H9 (cell line): ENCODE data around the gene ETNK2. TPM values are rescaled to one million over a fixed set of nuclear protein-coding genes. Genes with fewer than 3 reads are reported as not detected.
A peak's percentile ranks its signal among the peaks of the same experiment; 100 is the strongest.

ENCODE experiments used
- DNase-seq: peaks from one replicate; pipeline ENCODE4 v3.0.0-alpha.2; 2017
- H2AFZ ChIP-seq: one replicate; pipeline ENCODE4 v1.6.1; 2013; ENCODE audit warnings: mild to moderate bottlenecking, low read length, control low read depth, moderate library complexity
- H2AK5ac ChIP-seq: 2 replicates; pipeline ENCODE4 v1.6.1; 2013; ENCODE audit warnings: low read length, control low read depth, mixed read lengths; ENCODE audit not compliant: insufficient read length
- H2BK120ac ChIP-seq: one replicate; pipeline ENCODE4 v1.6.1; 2013; ENCODE audit warnings: low read depth, mild to moderate bottlenecking, low read length, control low read depth, inconsistent platforms; ENCODE audit not compliant: poor library complexity, severe bottlenecking
- H2BK12ac ChIP-seq: 2 replicates; pipeline ENCODE4 v1.6.1; 2013; ENCODE audit warnings: low read length, control low read depth, mixed read lengths, low read depth; ENCODE audit not compliant: insufficient read length
- H2BK15ac ChIP-seq: 2 replicates; pipeline ENCODE4 v1.6.1; 2013; ENCODE audit warnings: low read depth, low read length, control low read depth
- H2BK20ac ChIP-seq: one replicate; pipeline ENCODE4 v1.6.1; 2013; ENCODE audit warnings: low read depth, mild to moderate bottlenecking, low read length, control low read depth, inconsistent platforms; ENCODE audit not compliant: poor library complexity, severe bottlenecking
- H2BK5ac ChIP-seq: 2 replicates; pipeline ENCODE4 v1.6.1; 2013; ENCODE audit warnings: low read length, control low read depth, mixed read lengths; ENCODE audit not compliant: insufficient read length
- H3K14ac ChIP-seq: 2 replicates; pipeline ENCODE4 v1.6.1; 2013; ENCODE audit warnings: low read length, control low read depth; ENCODE audit not compliant: insufficient read depth
- H3K18ac ChIP-seq: 2 replicates; pipeline ENCODE4 v1.6.1; 2013; ENCODE audit warnings: low read depth, mild to moderate bottlenecking, mixed read lengths, low read length, control low read depth; ENCODE audit not compliant: insufficient read length
- H3K23ac ChIP-seq: 2 replicates; pipeline ENCODE4 v1.6.1; 2013; ENCODE audit warnings: low read length, control low read depth, mixed read lengths, low read depth; ENCODE audit not compliant: insufficient read length
- H3K23me2 ChIP-seq: 2 replicates; pipeline ENCODE4 v1.6.1; 2013; ENCODE audit warnings: low read depth, mild to moderate bottlenecking, mixed read lengths, low read length, control low read depth; ENCODE audit not compliant: insufficient read length, poor library complexity, severe bottlenecking
- H3K27ac ChIP-seq: 2 replicates; pipeline ENCODE4 v1.5.1; 2013; ENCODE audit warnings: low read length, control low read depth, mixed read lengths, low read depth; ENCODE audit not compliant: insufficient read length
- H3K27me3 ChIP-seq: 2 replicates; pipeline ENCODE4 v1.6.1; 2013; ENCODE audit warnings: low read length, control low read depth, inconsistent platforms; ENCODE audit not compliant: insufficient read depth
- H3K4ac ChIP-seq: 2 replicates; pipeline ENCODE4 v1.6.1; 2013; ENCODE audit warnings: low read depth, mild to moderate bottlenecking, control low read depth, inconsistent platforms, low read length, moderate library complexity
- H3K4me1 ChIP-seq: 2 replicates; pipeline ENCODE4 v1.6.1; 2013; ENCODE audit warnings: low read length, control low read depth, inconsistent platforms; ENCODE audit not compliant: insufficient read depth
- H3K4me2 ChIP-seq: 2 replicates; pipeline ENCODE4 v1.6.1; 2013; ENCODE audit warnings: low read length, control low read depth, mixed read lengths; ENCODE audit not compliant: insufficient read length, insufficient read depth
- H3K56ac ChIP-seq: 2 replicates; pipeline ENCODE4 v1.6.1; 2013; ENCODE audit warnings: low read depth, mild to moderate bottlenecking, mixed read lengths, low read length, control low read depth; ENCODE audit not compliant: insufficient read length
- H3K79me1 ChIP-seq: 2 replicates; pipeline ENCODE4 v1.6.1; 2013; ENCODE audit warnings: low read depth, mild to moderate bottlenecking, moderate library complexity, low read length, control low read depth, inconsistent platforms; ENCODE audit not compliant: insufficient read depth, poor library complexity, severe bottlenecking
- H3K79me2 ChIP-seq: 2 replicates; pipeline ENCODE4 v1.6.1; 2013; ENCODE audit warnings: low read length, control low read depth, inconsistent platforms; ENCODE audit not compliant: insufficient read depth
- H3K9ac ChIP-seq: 2 replicates; pipeline ENCODE4 v1.6.1; 2013; ENCODE audit warnings: low read length, control low read depth, mixed read lengths; ENCODE audit not compliant: insufficient read length; ENCODE audit errors: extremely low read depth
- H3K9me3 ChIP-seq: one replicate; pipeline ENCODE4 v1.6.1; 2013; ENCODE audit warnings: low read depth, low read length, inconsistent platforms; ENCODE audit not compliant: control insufficient read depth
- H3T11ph ChIP-seq: one replicate; pipeline ENCODE4 v1.6.1; 2013; ENCODE audit warnings: mild to moderate bottlenecking, low read length, control low read depth, inconsistent platforms
- H4K20me1 ChIP-seq: one replicate; pipeline ENCODE4 v1.6.1; 2013; ENCODE audit not compliant: control insufficient read depth, insufficient read length, insufficient read depth
- H4K5ac ChIP-seq: 2 replicates; pipeline ENCODE4 v1.6.1; 2013; ENCODE audit warnings: low read depth, mild to moderate bottlenecking, mixed read lengths, low read length, control low read depth; ENCODE audit not compliant: insufficient read length
- H4K8ac ChIP-seq: replicated peaks from 2 replicates; pipeline ENCODE4 v1.6.1; 2013; ENCODE audit warnings: low read length, control low read depth, mixed read lengths, low read depth; ENCODE audit not compliant: insufficient read length
- H4K91ac ChIP-seq: 2 replicates; pipeline ENCODE4 v1.6.1; 2013; ENCODE audit warnings: low read depth, mild to moderate bottlenecking, moderate library complexity, mixed read lengths, low read length, control low read depth; ENCODE audit not compliant: insufficient read length
- H3K27ac Mint-ChIP-seq, 3 experiments: 2 replicates in 2 of 3; 3 replicates in 1 of 3; pipeline ENCODE4 v1.8.0; 2020 to 2021; ENCODE audit warnings: mixed read lengths in 3 of 3, mild to moderate bottlenecking in 1 of 3, moderate library complexity in 1 of 3
- H3K27me3 Mint-ChIP-seq: 2 replicates; pipeline ENCODE4 v1.8.0; 2021; ENCODE audit warnings: low read depth, mild to moderate bottlenecking, moderate library complexity, mixed read lengths
- H3K36me3 Mint-ChIP-seq, 3 experiments: 2 replicates in 2 of 3; 3 replicates in 1 of 3; pipeline ENCODE4 v1.8.0; 2020 to 2021; ENCODE audit warnings: low read depth in 3 of 3, mixed read lengths in 3 of 3; ENCODE audit not compliant: insufficient read depth in 1 of 3
- H3K4me1 Mint-ChIP-seq, 2 experiments: 2 replicates each; pipeline ENCODE4 v1.8.0; 2020; ENCODE audit warnings: mixed read lengths in 2 of 2
- H3K4me3 Mint-ChIP-seq, 2 experiments: 2 replicates in 1 of 2; 3 replicates in 1 of 2; pipeline ENCODE4 v1.8.0; 2020 to 2021; ENCODE audit warnings: mild to moderate bottlenecking in 2 of 2, mixed read lengths in 2 of 2, moderate library complexity in 1 of 2
- H3K9me3 Mint-ChIP-seq, 2 experiments: 2 replicates in 1 of 2; 3 replicates in 1 of 2; pipeline ENCODE4 v1.8.0; 2020; ENCODE audit warnings: mild to moderate bottlenecking in 2 of 2, mixed read lengths in 2 of 2, moderate library complexity in 1 of 2
- WGBS: extraction: QIAGEN DNeasy Blood & Tissue Kit; methylation state at CpG from one replicate; pipeline ENCODE4 v1.1.7; 2013; ENCODE audit warnings: missing lambda C conversion rate, low lambda C conversion rate, mixed read lengths; ENCODE audit not compliant: insufficient read length; ENCODE audit errors: extremely low coverage; 5-methylcytosine and 5-hydroxymethylcytosine counted together
- total RNA-seq: library from RNA; stranded (reverse); gene quantifications from 2 replicates; pipeline ENCODE4 v1.2.1, GENCODE V29; 2021
- TF ChIP-seq, protein P1 (sequence below): fragments of 200-600 bp; sonication (generic); conservative IDR thresholded peaks from 3 replicates; pipeline ENCODE4 v1.8.0; 2021; ENCODE audit warnings: antibody characterized with exemption, mild to moderate bottlenecking

Gene ETNK2
- total RNA-seq, 1 experiment from 2014 or later, result 17.6 TPM

DNA sequence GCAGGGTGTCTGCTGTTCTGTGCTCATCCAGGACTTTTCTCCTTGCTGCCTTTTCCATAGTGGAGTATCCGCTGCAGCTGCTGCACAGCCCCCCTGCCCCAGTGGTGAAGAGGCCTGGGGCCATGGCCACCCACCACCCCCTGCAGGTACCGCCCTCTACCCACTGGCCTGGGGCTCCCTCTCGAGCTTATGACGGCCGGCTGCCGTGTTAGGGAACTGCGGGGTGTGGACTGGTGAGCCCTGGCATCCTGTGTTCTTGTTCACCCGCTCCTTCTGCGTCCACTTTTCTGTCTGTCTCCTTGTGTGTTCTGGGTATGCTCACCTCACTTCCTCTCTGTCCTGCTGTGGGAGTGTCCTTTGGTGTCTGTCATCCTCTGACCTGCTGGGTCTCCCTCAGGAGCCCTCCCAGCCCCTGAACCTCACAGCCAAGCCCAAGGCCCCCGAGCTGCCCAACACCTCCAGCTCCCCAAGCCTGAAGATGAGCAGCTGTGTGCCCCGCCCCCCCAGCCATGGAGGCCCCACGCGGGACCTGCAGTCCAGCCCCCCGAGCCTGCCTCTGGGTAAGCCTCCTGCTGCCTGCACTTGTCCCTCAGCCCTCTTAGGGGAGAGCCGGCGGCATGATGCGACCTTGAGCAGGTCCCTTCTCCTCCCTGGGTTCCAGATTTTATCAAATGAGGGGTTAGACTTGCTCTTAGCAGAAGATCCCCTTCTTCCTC is 29.8 kb downstream of the ETNK2 start:
- Histone ChIP-seq H3K56ac (no peak overlapping the region), H3K4ac (no peak overlapping the region), H2BK15ac (no peak overlapping the region), H4K5ac (no peak overlapping the region), H3K79me2 (no peaks in the 10 kb centered on the region), H2AK5ac (no peak overlapping the region), H3K79me1 (no peaks in the 10 kb centered on the region), H3K23me2 (no peaks in the 10 kb centered on the region), H2BK5ac (no peak overlapping the region), H3K27ac (no peak overlapping the region), H3K23ac (no peak overlapping the region), H2BK20ac (no peak overlapping the region), H2BK12ac (no peak overlapping the region), H4K20me1 (no peaks in the 10 kb centered on the region), H3K14ac (no peak overlapping the region; the same call in 1 of the 2 replicates), H4K91ac (no peak overlapping the region), H3K9ac (no peak overlapping the region), H3K18ac (no peak overlapping the region), H3K4me2 (no peak overlapping the region), H3T11ph (no peak overlapping the region), H3K9me3 (no peaks in the 10 kb centered on the region), H2BK120ac (no peak overlapping the region), H4K8ac (no peak overlapping the region), H3K27me3 (no peaks in the 10 kb centered on the region), H3K4me1 (no peaks in the 10 kb centered on the region; the same call in 1 of the 2 replicates), H2AFZ (no peak overlapping the region)
- Mint-ChIP-seq H3K36me3 (peaks cover 59 to 88% (median 80%) of the 10 kb centered on the region in 3 experiments), H3K27ac (peak overlapping the region in 2 of 3 experiments; percentile 17 to 49; a peak in 3 of 7 replicates), H3K4me3 (no peak overlapping the region), H3K4me1 (peaks cover 11 to 16% of the 10 kb centered on the region in 2 experiments), H3K27me3 (no peaks in the 10 kb centered on the region; the same call in 1 of the 2 replicates), H3K9me3 (no peaks in the 10 kb centered on the region)
- no CpG with 5 or more reads among the region's 17 CpGs for WGBS
- DNase-seq, result no peak
- TF ChIP-seq, protein P1, sequence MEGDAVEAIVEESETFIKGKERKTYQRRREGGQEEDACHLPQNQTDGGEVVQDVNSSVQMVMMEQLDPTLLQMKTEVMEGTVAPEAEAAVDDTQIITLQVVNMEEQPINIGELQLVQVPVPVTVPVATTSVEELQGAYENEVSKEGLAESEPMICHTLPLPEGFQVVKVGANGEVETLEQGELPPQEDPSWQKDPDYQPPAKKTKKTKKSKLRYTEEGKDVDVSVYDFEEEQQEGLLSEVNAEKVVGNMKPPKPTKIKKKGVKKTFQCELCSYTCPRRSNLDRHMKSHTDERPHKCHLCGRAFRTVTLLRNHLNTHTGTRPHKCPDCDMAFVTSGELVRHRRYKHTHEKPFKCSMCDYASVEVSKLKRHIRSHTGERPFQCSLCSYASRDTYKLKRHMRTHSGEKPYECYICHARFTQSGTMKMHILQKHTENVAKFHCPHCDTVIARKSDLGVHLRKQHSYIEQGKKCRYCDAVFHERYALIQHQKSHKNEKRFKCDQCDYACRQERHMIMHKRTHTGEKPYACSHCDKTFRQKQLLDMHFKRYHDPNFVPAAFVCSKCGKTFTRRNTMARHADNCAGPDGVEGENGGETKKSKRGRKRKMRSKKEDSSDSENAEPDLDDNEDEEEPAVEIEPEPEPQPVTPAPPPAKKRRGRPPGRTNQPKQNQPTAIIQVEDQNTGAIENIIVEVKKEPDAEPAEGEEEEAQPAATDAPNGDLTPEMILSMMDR, result no peak
